ENCODE measurements around the gene IFI30. TPM values are rescaled to one million over a fixed set of nuclear protein-coding genes. Genes with fewer than 3 reads are reported as not detected.
"Not testable (repeated sequence)": the region's sequence is repeated elsewhere in the genome, so short reads cannot be mapped to it uniquely, and the experiment has no call there.

IFI30 gene
- total RNA-seq, 1 experiment from 2014 or later = 51.9 TPM

GRCh38 chr19:18193388-18194180 lies 20.0 kb downstream of the IFI30 start:
- no peak for DNase-seq (ENCODE audit: low read depth)
- in situ Hi-C loops (cut with HindIII; ENCODE audit: low pct_unique_long_range_greater_than_20kb, low sequenced_read_pairs) = no loop called here

GRCh38 chr19:18194181-18194530 lies 20.5 kb downstream of the IFI30 start:
- no peak for DNase-seq (ENCODE audit: low read depth)
- in situ Hi-C loops (cut with HindIII; ENCODE audit: low pct_unique_long_range_greater_than_20kb, low sequenced_read_pairs) = no loop called here

DNA sequence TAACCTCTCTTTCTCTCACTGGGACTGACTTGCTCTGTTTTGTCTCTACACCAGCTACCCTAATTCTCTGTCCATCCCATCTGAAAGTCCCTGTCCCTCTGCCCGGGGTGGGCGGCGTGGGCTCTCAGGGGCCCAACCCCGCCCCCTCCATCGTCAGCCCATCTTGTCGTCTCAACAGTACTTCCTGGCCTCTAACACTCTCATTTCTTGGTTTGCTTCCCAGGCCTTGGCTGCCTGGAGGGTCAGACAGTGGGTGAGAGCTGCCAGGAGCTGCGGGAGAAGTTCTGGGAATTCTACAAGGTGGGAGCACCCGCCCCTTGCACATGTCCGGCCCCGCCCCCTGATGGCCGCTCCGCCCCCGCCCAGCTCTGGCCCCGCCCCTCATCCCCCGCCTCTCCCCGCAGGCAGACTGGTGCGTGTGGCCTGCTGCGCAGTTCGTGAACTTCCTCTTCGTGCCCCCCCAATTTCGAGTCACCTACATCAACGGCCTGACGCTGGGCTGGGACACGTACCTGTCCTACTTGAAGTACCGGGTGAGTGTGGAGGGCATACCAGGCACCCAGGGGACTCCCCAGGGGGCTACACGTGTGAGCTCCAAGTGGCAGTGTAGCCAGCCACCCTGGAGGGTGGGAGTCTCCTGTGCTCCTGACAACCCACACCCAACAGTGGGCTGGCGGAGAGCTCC lies 21.1 kb downstream of the IFI30 start:
- in situ Hi-C loops (cut with HindIII; ENCODE audit: low pct_unique_long_range_greater_than_20kb, low sequenced_read_pairs) = no loop called here
- peak; percentile 35 for DNase-seq (ENCODE audit: low read depth)

DNA sequence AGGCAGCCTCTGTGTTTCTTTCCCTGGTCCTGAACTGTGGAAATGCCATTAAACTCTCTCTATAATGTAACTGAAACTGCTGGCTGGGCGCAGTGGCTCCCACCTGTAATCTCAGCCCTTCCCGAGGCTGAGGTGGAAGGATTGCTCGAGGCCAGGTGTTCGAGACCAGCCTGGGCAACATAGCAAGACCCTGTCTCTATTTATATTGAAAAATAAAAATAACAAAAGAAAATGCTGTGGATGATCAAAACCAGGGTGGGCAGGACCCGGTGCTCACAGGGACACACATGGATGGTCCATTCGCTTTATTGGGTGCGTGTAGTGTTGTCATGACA lies 22.9 kb downstream of the IFI30 start:
- no peak for DNase-seq (ENCODE audit: low read depth)
- in situ Hi-C loops (cut with HindIII; ENCODE audit: low pct_unique_long_range_greater_than_20kb, low sequenced_read_pairs) = no loop called here

DNA sequence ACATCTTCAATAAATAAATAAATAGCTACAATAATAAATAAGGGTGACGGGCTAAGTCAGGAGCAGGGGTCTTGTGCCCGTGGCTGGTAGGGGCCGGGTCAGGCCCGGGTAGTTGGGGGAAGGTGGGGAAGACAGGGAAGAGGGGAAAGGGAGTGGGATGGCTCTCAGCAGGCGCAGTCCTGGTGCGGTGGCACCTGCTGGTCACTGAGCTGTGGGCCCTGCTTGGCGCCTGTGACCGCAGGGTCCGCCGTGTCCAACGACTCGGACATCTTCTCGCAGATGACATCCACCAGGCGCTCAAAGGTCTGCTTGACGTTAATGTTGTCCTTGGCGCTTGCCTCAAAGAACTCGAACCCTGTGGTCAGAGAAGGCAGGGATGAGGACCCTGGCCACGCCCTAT lies 23.7 kb downstream of the IFI30 start:
- DNase-seq (ENCODE audit: low read depth) = no peak
- in situ Hi-C loops (cut with HindIII; ENCODE audit: low pct_unique_long_range_greater_than_20kb, low sequenced_read_pairs) = no loop called here

GRCh38 chr19:18197941-18198340 lies 24.3 kb downstream of the IFI30 start:
- no peak for DNase-seq (ENCODE audit: low read depth)
- in situ Hi-C loops (cut with HindIII; ENCODE audit: low pct_unique_long_range_greater_than_20kb, low sequenced_read_pairs) = no loop called here

DNA sequence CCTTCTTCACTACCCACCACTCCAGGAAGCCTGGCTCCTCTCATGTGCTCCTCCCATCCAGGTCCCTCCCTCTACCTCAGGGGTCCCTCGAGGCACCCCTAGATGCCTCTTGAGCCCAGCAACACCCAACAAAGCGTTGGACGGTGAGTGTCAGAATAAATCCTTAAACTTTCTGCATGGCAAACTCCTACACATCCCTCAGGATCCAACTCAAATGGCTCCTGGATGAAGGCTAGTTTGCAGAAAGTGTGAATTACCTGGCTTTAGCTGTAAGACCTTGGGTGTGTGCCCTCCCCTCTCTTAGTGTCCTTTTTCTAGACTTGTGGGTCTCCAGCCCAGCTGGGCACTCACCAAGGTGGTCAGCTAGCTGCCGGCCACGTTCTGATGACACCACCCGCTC lies 24.8 kb downstream of the IFI30 start:
- DNase-seq (ENCODE audit: low read depth) = no peak
- in situ Hi-C loops (cut with HindIII; ENCODE audit: low pct_unique_long_range_greater_than_20kb, low sequenced_read_pairs) = no loop called here

DNA sequence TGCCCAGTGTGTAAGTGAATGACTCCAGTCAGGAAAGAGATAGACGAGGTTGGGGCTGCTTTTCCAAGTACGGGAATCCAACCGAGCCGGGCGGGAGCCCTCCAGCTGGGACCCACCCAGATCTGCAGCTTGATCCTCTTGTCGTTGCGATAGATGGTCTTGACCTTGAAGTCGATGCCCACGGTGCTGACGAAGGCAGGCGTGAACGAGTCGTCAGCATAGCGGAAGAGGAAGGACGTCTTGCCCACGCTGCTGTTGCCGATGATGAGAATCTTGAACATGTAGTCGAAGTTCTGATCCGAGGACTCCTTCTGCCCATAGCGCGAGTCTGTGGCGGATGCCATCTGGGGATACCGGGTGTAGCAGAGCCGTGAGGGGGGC lies 28.8 kb downstream of the IFI30 start:
- DNase-seq (ENCODE audit: low read depth) = no peak
- in situ Hi-C loops (cut with HindIII; ENCODE audit: low pct_unique_long_range_greater_than_20kb, low sequenced_read_pairs) = no loop called here

GRCh38 chr19:18202778-18203407 lies 29.3 kb downstream of the IFI30 start:
- in situ Hi-C loops (cut with HindIII; ENCODE audit: low pct_unique_long_range_greater_than_20kb, low sequenced_read_pairs) = no loop called here
- DNase-seq (ENCODE audit: low read depth) = no peak

DNA sequence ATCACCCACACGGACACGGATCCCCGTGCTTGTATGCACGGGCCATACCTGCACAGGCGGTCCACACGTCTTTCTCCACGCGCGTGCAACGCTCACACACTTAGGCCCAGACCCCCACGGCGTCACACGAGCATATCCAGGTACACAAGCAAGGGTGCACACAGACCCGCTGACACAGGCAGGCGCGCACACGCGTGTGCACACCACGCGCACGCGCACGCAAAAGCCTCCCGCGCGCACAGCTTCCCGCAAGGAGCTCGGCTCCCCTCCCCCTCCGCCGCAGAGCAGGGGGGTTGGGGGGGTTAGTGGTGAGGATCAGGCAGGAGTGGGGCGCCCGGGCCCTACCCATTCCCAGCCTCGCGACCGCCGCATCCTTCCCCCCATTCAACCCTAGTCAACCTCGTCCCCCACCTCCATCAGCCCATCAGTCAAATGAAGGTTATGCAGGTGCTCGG lies 29.8 kb downstream of the IFI30 start:
- in situ Hi-C loops (cut with HindIII; ENCODE audit: low pct_unique_long_range_greater_than_20kb, low sequenced_read_pairs) = no loop called here
- DNase-seq (ENCODE audit: low read depth) = no peak

DNA sequence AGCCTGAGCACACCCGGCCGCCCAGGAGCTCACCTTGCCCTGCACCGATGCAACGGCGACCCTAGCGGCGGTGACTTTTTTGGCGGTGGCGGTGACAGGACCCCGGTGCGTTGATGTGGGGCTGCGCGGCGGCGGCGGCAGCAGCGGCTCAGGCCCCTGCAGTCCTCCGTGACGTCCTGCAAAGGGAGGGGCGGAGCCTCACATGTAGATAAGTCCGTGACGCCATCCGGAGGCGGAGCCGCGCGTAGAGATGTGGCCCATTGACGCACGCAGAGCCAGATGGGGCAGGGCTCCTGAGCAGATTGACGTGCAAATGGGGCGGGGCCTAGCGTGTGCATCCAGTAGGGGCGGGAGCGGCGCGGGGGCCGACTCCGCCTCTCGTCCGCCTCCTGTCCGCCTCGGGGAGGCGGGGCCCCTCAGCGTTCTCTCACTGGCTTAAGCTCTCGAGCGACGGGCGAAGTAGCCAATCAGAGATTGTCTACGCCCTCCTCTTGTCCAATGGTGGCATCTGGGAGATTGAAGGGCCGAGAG lies 30.3 kb downstream of the IFI30 start, which contains the start of gene RAB3A:
TSS of gene RAB3A (minus strand) at position 180 of the 531 bp plus-strand sequence. CDS start 1,302 bp downstream, outside the sequence.
- in situ Hi-C loops (cut with HindIII; ENCODE audit: low pct_unique_long_range_greater_than_20kb, low sequenced_read_pairs) = no loop called here
- peak; percentile 100 for DNase-seq (ENCODE audit: low read depth)

GRCh38 chr19:18204394-18205199 lies 31.0 kb downstream of the IFI30 start:
- DNase-seq (ENCODE audit: low read depth) = no peak
- in situ Hi-C loops (cut with HindIII; ENCODE audit: low pct_unique_long_range_greater_than_20kb, low sequenced_read_pairs) = no loop called here

GRCh38 chr19:18205200-18205892 lies 31.7 kb downstream of the IFI30 start:
- in situ Hi-C loops (cut with HindIII; ENCODE audit: low pct_unique_long_range_greater_than_20kb, low sequenced_read_pairs) = no loop called here
- no peak for DNase-seq (ENCODE audit: low read depth)

DNA sequence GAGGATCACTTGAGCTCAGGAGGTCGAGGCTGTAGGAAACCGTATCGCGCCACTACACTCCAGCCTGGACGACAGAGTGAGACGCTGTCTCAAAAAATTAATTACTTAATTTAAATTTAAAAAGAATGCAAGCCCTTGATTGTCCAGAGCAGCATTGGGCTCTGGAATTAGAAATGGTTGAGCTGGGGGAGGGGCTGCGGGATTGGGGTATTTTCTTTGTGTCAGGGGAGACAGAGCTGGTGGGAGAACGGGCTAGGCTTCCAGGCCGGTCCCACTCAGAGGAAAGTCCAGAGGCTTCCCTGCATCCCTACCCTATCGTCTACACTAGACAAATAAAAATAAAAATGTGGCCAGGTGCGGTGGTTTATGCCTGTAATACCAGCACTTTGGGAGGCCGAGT lies 32.4 kb downstream of the IFI30 start:
- in situ Hi-C loops (cut with HindIII; ENCODE audit: low pct_unique_long_range_greater_than_20kb, low sequenced_read_pairs) = no loop called here
- DNase-seq (ENCODE audit: low read depth) = no peak

- in situ Hi-C loops (cut with HindIII; ENCODE audit: low pct_unique_long_range_greater_than_20kb, low sequenced_read_pairs) = no loop called here
- no peak for DNase-seq (ENCODE audit: low read depth)
Observed at GRCh38 chr19:18208098-18208951, 34.7 kb downstream of the IFI30 start.

- DNase-seq (ENCODE audit: low read depth); in situ Hi-C loops (cut with HindIII; ENCODE audit: low pct_unique_long_range_greater_than_20kb, low sequenced_read_pairs): not testable (repeated sequence)
Observed at GRCh38 chr19:18209912-18210311, 36.3 kb downstream of the IFI30 start.

GRCh38 chr19:18211683-18212082 lies 38.1 kb downstream of the IFI30 start:
- in situ Hi-C loops (cut with HindIII; ENCODE audit: low pct_unique_long_range_greater_than_20kb, low sequenced_read_pairs) = no loop called here
- DNase-seq (ENCODE audit: low read depth) = no peak
